HG02981 (cell line): ENCODE measurements around the gene SYT7.

Experiments used
- ATAC-seq: cut with Tn5 transposase; IDR thresholded peaks from one replicate; pipeline ENCODE4 v1.9.1; 2021; ENCODE audit warnings: mild to moderate bottlenecking, moderate library complexity; ENCODE audit not compliant: unreplicated experiment

Gene SYT7

DNA sequence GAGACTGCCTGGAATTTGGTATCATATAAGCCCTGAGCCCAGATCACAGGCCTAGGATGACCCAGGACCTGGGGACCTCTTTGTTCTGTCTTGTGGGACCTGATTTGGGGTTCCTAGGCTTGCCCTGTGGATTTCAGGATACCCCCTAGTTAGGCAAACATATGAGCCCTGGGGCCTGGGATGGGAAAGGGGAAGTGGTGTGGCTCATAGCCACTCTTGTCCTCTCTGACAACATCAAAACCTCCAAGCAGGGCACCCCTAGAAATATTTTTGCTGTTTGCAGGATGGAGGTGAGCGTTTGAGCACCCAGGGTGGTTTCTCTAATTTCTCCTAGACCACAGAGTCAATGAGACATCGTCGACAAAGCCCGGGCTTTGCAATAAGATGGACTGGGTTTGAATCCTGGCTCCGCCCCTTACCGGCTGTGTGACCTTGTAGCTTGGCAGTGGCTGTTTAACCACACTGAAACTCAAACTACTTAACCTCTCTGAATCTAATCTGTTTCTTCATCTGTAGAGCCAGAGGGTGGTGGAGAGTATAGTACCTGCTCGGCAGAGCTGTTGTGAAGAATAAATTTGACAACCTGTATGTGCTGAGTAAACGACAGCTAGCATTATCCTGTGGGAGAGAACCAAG, 77.6 kb downstream of the SYT7 start:
- no peak for ATAC-seq

DNA sequence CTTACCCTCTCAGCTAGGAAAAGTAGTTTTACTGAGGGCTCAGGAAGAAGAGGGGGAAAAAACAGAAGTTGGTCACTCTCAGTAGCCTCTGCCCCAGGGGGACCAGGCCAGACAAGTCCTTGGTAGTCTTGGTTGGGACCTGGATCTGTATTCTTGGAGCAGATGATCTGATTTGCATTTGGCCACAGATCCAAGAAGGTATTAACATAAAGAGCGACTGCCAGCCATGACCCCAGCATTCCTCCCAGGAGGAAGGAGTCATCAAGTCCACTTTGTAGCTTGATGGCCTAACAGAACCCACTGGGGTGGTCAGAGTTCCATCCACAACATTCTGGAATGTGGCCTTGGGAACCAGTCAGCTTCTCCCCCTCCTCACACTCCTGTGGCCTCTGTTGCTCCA, 78.4 kb downstream of the SYT7 start:
- ATAC-seq: no peak

DNA sequence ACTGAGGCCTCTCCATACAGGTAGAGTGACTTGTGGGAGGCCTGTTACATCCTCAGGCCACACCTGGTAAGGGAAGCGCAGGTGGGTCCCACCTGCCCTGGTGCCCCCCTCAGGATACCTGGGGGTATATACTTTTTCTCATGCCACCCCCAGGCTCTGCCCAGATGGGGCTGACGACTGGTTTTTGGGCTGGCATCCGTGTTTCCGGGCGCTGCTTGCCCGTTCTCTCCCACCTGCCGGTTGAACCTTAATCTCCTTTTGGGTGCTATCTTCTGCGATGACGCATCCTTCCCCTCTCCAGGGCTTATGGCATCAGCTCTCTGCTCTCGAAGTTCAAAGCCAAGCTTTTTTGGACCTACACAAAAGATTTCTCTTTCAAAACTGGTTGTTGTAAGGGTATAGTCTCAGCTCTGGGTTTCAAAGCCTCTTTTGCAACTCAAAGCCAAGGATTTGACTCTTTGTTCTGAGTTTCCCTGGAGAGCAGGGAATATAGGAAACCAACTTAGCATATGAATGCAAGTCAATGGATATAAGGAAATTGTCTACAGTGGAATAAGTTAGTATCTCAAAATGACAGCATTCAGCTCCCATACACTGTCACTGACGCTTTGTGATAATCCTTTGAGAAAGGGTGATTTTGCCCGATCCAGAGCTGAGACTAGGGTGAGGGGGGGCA, 80.9 kb downstream of the SYT7 start:
- ATAC-seq: no peak

DNA sequence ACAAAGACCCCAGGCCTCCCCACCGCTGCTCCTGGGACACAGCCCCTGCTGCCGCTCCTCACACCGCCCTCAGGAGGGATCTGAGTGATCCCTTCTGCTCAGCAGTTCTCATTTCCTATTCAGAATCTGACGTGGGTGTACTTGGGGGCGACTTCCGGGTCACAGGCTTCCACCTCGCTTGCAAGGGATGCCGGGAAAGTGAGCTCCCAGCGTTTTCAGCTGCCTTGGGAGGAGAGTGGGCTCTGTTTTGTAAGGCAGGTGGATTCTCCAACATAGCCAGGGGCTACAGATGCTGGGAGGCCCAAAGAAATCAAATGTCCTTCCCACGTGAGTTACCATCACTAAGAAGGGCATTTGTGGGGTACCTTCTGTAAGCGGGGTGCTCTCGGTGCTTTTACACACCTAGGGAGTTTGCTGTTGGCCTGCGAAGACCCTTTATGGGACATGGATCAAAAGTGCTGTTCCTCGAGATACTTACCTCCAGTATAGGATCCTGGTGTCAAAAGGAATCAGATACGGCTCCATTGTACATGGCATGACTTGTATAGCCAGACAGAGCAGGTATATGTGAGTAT, 82.0 kb downstream of the SYT7 start:
- ATAC-seq: no peak

DNA sequence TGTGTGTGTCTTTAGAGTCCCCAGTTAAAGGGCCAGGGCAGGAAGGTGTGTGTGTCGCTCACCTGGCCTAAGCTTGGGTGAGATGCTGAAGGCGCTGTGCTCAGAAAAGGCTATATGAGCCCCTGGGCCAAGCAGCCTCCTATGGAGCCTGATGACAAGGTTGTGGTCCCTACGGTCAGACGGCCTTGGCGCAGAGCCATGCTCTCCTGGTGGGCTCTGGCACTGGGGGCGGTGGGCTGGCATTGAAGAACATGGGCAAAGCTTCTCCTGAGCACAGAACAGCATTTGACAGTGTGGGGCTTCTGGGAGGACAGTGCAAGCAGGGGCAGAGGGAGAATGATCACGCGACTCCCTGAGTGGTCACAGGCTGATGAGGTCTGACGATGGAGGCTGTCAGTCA, 83.0 kb downstream of the SYT7 start:
- ATAC-seq: no peak

DNA sequence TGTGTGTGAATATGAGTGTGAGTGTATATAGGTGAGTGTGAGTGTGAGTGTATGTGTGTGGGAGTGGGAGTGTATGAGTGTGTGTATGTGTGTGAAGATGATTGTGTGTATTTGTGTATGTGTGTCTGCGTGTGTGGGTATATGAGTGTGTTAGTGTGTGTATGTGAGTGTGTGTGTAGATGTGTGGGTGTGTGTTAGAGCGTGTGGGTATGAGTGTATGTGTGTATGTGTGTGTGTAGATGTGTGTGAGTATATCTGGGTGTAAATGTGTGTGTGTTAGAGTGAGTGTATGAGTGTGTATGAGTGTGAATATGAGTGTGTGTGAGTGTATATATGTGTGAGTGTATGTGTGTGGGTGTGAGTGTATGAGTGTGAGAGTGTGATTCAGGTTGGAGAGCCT, 83.4 kb downstream of the SYT7 start:
- ATAC-seq: no peak

DNA sequence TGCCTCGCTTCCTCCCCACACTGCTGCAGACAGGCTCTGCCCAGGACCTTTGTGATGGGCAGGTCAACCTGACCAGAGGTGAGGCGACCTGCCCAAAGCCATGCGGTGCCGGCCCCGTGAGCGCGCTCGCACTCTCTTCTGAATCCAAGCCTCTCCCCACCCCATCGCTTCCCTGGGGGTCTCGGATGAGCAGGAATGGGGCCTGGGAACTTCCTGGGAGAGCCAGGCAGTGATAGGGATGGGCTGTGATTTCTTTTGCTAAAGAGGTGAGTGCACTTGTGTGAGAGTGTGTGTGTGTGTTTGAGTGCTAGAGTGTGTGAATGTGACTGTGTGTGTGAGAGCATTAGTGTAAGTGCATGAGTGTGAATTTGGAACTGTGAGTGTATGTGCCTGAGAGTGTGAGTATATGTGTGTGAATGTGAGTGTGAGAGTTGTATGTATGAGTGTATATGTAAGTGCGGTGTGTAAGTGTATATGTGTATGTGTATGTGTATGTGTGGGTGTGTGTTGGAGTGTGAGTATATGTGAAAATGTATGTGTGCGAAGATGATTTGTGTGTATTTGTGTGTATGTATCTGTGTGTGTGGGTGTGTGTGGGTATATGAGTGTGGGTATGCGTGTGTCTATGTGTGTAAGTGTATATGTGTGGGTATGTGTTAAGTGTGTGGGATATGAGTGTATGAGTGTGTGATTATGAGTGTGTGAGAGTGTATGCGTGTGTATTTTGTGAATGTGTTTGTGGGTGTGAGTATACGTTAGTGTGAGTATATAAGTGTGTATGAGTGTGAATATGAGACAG, 84.1 kb downstream of the SYT7 start:
- ATAC-seq: no peak

DNA sequence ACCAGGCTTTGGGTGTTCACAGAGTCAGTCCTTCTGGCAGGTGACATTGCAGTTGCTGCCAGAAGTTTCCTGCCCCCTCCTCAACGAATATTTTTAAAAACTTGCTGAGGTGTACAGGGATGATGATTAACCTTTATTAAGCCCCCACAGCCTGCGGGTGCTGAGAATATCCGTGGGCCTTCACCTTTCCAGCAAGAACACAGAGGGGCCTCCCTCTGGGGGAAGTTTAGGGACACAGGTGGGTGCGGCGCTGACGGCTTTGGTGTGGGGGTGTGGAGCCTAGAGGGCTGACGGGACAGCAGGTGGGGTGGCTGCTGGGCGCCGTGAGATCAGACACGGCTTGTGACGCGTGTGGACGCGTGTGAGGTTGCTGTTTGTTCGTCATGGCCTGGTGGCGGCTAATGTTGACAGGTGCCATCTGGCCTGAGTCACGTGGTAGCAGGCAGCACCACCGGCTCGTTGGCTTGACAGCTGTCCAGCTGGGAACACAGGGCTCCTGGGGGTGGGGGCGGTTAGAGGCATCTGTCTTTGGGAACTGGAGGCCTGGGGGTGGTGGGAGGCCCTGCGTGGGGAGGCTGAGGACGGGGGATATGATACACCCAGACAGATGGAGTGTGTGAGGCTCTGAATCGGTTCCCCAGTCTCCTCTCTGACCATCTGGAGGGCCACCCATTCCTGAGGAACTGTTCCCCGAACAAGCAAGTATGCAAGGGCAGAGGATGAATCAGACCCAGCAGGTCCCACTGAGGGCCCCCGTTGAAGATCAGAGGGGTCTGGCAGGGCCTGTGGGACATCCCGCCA, 84.9 kb downstream of the SYT7 start:
- ATAC-seq: no peak

DNA sequence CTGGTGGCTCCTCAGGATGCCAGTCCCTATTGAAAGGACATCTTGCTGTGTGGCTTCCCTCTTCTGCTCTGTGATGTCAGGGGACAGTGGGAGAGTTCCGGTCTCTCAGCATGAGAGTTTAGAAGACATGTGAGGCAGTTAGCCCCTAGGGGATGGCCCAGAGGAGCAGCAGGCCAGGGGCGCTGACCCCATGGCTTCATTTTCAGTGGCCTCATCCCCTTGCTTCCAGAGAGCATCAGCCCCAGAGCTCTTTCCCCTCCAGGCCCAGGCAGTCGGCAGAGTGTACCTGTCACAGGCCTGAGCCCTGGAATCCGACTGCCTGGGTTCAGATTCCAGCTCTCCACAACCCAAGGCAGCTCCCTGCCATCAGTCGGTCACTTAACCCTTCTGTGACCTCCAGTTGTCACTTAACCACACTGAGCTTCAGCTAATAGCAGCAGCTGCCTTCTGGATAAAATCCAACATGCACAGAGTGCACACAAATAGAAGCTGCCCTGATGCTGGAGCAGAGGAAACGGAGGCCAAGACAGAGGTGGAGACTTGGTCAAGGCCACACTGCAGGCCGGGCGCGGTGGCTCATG, 86.4 kb downstream of the SYT7 start:
- no peak for ATAC-seq

DNA sequence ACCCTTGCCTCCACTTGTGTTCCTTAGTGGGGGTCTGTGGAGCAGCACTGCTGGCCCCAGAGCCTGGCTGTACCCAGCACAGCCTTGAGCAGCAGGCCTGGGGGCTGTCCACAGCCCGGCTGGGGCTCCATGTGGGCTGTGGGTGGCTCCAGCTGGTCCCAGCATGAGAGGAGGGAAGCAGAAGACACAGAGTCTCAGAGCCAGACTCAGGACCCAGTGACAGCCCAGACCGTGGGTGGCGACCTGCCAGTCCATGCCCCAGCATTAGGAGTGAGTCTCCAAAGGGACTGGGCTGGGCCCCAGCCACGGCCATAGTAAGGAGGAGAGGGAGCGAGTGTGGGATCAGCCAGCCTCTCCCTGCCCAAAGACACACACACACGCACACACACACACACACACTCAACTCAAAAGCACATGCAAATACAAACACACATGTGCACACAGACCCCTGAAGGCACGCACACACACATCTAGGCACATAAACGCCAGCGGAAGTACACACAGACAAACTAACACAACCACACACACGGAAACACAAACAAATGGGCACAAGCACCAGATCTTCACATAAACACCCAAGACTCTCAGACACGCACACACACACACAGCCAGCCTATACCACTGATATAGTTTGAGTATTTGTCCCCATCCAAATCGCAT, 89.0 kb downstream of the SYT7 start:
- no peak for ATAC-seq

DNA sequence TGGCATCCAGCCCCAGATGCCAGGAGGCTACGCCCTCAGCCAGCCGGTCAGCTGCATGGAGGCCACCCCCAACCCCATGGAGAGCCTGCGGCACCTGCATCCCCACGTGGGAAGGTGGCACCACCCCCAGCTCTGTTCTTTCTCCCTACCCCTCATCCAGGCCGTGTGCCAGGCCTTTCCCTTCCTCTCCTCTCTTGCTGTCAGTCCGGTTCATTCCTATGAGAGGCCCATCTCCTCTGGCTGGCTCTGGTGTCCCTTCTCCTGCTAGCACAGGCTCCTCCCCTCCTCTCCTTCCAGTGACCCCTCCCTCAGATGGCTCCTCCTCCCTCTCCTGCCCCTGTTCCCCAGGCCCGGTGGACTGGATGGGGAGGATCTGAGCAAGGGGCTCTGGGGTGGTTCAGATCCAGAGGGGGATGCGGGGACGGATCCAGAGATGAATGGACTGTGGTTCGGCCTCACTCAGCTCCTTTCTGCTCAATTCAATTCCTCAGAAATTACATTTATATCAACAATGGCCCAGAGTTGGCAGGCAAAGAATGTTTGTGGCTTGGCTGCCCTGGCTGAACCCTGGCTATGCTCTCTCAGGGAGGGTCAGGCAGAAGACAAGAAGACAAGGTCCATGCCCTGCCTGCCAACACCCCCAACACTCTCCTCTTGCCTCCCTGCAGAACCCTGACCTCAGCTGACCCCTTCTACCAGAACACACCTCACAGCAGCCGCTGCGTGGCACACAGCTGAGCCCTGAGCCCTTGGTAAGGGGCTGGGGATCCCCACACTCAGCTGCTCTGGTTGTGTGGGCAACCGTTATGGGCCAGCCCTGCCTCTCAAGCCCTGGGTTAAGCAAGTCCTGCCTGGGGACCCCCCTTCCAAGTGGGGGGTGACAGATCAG, 90.8 kb downstream of the SYT7 start:
- ATAC-seq: no peak

DNA sequence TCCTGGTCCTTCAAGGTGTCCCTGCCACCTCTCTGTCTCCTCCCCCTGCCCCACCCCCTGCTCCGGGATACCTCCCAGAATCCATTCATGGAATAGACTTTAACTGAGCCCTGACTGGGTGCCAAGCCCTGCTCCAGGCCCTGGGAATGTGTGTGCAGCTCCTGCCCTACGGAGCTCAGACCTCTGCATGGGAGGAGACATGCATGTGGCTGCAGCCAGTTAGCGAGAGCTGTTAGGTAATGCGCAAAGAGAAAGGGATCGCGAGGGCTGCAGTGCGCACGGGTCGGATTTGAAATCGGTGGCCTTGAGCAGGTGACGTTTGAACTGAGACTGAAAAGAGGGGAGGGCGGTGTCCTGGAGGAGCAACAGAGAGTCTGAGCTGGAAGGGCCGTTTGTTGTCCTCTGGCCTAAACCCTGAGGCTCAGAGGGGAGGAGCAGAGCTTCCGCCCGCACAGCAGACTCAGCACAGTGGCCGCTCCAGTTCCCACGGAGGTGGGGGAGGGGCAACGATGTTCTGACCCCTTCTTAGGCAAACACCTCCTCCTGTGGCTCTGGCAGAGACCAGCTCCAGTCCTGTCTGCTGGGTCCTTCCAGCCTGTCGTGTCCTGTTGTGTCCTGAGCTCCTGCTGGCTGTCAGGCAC, 92.1 kb downstream of the SYT7 start:
- no peak for ATAC-seq

DNA sequence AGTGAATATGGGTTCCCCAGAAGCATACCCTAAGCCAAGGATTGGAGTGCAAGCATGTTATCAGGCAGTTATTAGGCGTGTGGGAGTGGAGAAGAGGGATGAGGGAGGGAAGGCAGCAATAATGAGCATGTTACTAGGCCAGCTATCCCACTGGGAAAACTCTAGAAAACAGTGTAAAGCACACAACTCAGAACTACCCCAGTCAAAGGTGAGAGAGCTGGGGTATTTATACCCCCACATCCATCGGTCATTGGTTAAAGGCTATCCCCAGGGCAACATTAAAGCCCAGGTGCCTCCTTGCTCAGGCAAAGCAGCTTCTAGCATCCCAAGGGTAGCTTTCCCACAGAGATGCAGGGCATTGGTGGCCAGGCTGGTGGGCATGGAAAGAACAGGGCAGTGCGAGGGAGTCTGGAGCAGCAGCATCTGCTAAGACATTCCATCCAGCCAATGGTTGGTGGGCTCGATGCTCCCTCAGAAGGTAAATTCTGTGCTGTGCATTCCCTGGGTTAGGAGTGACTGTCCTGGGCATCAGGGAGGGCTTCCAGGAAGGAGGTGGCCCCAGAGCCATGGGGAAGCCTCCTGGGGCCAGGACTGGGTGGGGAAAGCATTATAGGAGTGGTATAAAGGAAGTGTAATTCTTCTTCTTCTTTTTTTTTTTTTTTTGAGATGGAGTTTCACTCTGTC, 93.4 kb downstream of the SYT7 start:
- no peak for ATAC-seq

DNA sequence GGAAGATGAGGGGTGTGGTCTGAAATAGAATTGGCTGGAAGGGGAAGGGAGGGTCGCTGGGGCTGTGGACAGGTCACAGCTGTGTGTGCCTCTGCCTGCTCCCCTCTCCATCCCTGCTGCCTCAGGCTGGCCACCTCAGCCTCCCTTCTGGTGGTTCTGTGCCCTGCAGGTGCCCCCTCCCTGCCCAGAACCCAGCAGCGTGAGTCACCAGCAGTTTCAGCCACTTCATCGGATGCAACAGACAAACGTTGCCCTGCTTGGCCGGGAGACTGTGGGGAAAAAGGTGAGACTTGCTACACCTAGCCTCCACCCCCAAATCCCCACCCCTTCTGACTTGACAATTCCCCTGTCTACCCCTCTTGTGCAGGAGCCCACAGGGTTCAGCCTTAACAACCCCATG, 94.1 kb downstream of the SYT7 start:
- no peak for ATAC-seq

DNA sequence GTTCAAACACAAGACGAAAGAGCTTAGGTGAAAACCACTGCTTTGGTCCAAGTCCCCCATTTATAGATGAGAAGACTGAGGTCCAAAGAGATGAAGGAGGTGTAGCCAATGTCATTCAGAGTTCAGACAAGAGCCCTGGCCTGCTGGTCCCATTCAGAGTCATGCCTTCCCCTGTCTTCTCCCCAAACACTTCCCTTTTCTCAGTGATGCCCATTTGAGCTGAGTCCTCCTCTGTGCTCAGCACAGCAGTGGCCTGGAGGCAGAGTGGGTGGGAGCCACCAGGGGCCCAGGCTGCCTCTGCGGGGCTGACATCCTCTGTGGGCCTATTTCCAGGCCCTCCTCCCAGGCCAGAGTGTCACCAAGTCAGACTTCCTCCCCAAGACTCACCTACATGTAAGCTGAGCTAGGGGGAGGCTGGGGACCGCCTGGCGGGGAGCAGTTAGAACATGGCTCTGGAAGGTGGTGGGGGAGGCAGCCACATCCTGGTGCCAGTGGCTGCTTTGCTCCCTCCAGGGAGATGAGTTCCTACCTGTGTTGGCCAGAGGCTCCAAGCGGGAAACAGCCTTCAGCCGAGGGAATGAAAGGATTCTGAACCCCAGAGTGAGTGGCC, 94.8 kb downstream of the SYT7 start:
- no peak for ATAC-seq

DNA sequence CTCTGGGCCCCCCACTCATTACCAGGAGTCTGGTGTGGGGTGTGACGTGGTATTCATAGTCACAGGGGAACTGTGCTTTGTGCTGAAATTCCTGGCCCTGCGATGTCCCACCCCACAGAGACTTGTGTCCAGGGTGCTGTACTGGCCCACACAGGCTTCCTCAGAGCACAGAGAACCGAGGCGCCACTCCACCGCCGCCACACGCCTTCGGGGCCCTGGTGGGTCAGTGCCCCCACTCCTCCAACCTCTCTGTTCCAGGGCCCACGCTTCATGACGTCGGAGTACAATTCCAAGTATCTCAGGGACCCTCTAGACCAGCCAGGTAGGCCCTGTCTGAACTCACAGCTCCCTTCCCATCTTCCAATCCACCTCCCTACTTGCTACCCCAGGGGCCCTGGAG, 95.8 kb downstream of the SYT7 start:
- no peak for ATAC-seq

DNA sequence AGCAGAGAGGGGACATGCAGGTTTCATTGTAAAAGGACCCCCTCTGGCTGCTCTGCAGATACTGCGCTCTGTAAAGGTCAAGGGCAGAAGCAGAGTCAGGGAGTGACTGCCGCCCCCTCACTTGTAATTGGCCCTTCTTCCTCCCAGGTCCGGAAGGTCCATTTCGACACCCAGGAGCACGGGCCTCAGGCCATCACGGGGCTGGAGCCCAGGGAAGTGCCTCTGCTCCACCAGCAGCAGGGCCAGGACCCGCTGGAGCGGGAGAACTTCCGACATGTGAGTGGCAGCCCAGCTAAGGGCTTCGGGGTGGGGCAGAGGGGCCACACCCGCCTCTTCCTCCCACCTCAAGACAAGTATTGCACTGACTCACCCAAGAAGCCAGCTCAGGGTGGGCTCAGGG, 96.3 kb downstream of the SYT7 start:
- ATAC-seq: no peak

DNA sequence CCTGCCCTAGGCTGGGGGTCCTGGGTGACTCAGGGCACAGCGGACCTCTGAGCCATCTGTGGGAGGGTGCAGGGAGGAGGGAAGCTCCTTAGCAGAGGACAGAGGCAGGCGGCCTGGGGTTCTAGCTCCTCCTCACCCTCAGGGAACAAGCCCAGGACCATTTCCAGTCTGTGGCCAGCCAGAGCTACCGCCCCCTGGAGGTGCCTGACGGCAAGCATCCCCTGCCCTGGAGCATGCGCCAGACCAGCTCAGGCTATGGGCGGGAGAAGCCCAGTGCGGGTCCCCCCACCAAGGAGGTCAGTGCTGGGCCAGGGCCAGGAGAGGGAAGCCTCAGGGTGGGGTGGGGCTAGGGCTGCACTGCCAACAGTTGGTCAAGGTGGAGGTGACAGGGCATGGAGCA, 98.4 kb downstream of the SYT7 start:
- ATAC-seq: no peak
